ENCODE results near the gene BRD1. TPM values are rescaled to one million over a fixed set of nuclear protein-coding genes. Genes with fewer than 3 reads are reported as not detected.

The BRD1 gene
- total RNA-seq, 1 experiment from 2014 or later = 51.2 TPM

- Histone ChIP-seq H3K4me3 (ENCODE audit: low read depth, low read length, poor library complexity, severe bottlenecking) (no peak overlapping the region), H3K4me1 (ENCODE audit: insufficient read depth, low read length, poor library complexity, severe bottlenecking) (no peaks in the 10 kb centered on the region), H3K9me3 (ENCODE audit: low read depth, low read length, poor library complexity, severe bottlenecking) (no peaks in the 10 kb centered on the region), H3K27ac (ENCODE audit: low read depth, low read length, poor library complexity, severe bottlenecking) (no peak overlapping the region), H3K27me3 (replicated peaks; ENCODE audit: insufficient read depth, low read depth, low read length, poor library complexity) (no peaks in the 10 kb centered on the region), H3K36me3 (ENCODE audit: insufficient read depth, low read length, poor library complexity, severe bottlenecking) (no peaks in the 10 kb centered on the region)
- DNase-seq (ENCODE audit: low spot score) = no peak
- ChIA-PET CTCF (interaction anchor here (1.4 kb wide), 1 partner anchor 14 kb away, joined by 4 read pairs; no protein-coding TSS in a partner anchor), POLR2A (ENCODE audit: low non-redundant PET) (no interaction called here)
- BruUV-seq (replicated peaks) = no TSS peak
- TF ChIP-seq EZH2 (IDR thresholded peaks at IDR 0.05; ENCODE audit: borderline replicate concordance, low read depth, low read length, poor library complexity, severe bottlenecking) (no peak), CTCF (conservative IDR thresholded peaks at IDR 0.05; ENCODE audit: low read depth, low read length) (no peak)
- intact Hi-C loops (cut with micrococcal nuclease; ENCODE audit: unreplicated experiment) = no loop called here
These were observed 73.5 kb downstream of the BRD1 start for GRCh38 chr22:49753961-49754695.

- ChIA-PET CTCF (interaction anchor here (1.4 kb wide), 1 partner anchor 14 kb away, joined by 4 read pairs; no protein-coding TSS in a partner anchor), POLR2A (ENCODE audit: low non-redundant PET) (no interaction called here)
- no peak overlapping the region for H3K27ac ChIP-seq (ENCODE audit: low read depth, low read length, poor library complexity, severe bottlenecking)
- no TSS peak for BruUV-seq (replicated peaks)
- no peaks in the 10 kb centered on the region for H3K36me3 ChIP-seq (ENCODE audit: insufficient read depth, low read length, poor library complexity, severe bottlenecking)
- no peaks in the 10 kb centered on the region for H3K27me3 ChIP-seq (replicated peaks; ENCODE audit: insufficient read depth, low read depth, low read length, poor library complexity)
- no peaks in the 10 kb centered on the region for H3K4me1 ChIP-seq (ENCODE audit: insufficient read depth, low read length, poor library complexity, severe bottlenecking)
- TF ChIP-seq EZH2 (IDR thresholded peaks at IDR 0.05; ENCODE audit: borderline replicate concordance, low read depth, low read length, poor library complexity, severe bottlenecking) (no peak), CTCF (conservative IDR thresholded peaks at IDR 0.05; ENCODE audit: low read depth, low read length) (no peak)
- no peaks in the 10 kb centered on the region for H3K9me3 ChIP-seq (ENCODE audit: low read depth, low read length, poor library complexity, severe bottlenecking)
- no peak overlapping the region for H3K4me3 ChIP-seq (ENCODE audit: low read depth, low read length, poor library complexity, severe bottlenecking)
- no peak for DNase-seq (ENCODE audit: low spot score)
- intact Hi-C loops (cut with micrococcal nuclease; ENCODE audit: unreplicated experiment) = no loop called here
These were observed 74.3 kb downstream of the BRD1 start for GRCh38 chr22:49753276-49753890.

GRCh38 chr22:49752598-49753091 lies 75.0 kb downstream of the BRD1 start:
- TF ChIP-seq CTCF (conservative IDR thresholded peaks at IDR 0.05; ENCODE audit: low read depth, low read length) (no peak), EZH2 (IDR thresholded peaks at IDR 0.05; ENCODE audit: borderline replicate concordance, low read depth, low read length, poor library complexity, severe bottlenecking) (no peak)
- no peak overlapping the region for H3K27ac ChIP-seq (ENCODE audit: low read depth, low read length, poor library complexity, severe bottlenecking)
- BruUV-seq (replicated peaks) = no TSS peak
- H3K4me1 ChIP-seq (ENCODE audit: insufficient read depth, low read length, poor library complexity, severe bottlenecking) = no peaks in the 10 kb centered on the region
- ChIA-PET CTCF (interaction anchor here (0.6 to 1.4 kb wide), 2 partner anchors 15 to 25 kb away, joined by 4 read pairs; no protein-coding TSS in a partner anchor), POLR2A (ENCODE audit: low non-redundant PET) (no interaction called here)
- H3K4me3 ChIP-seq (ENCODE audit: low read depth, low read length, poor library complexity, severe bottlenecking) = no peak overlapping the region
- peaks cover under 1% of the 10 kb centered on the region for H3K9me3 ChIP-seq (ENCODE audit: low read depth, low read length, poor library complexity, severe bottlenecking)
- intact Hi-C loops (cut with micrococcal nuclease; ENCODE audit: unreplicated experiment) = no loop called here
- no peak for DNase-seq (ENCODE audit: low spot score)
- H3K27me3 ChIP-seq (replicated peaks; ENCODE audit: insufficient read depth, low read depth, low read length, poor library complexity) = peaks cover 5% of the 10 kb centered on the region
- H3K36me3 ChIP-seq (ENCODE audit: insufficient read depth, low read length, poor library complexity, severe bottlenecking) = no peaks in the 10 kb centered on the region

All from A673 (cell line).